ENCODE data around the gene KIF16B. TPM values are rescaled to one million over a fixed set of nuclear protein-coding genes. Genes with fewer than 3 reads are reported as not detected.

The KIF16B gene
- total RNA-seq, 1 donor from 2014 or later, result 19.0 TPM

- no peak for DNase-seq (ENCODE audit: low read depth)
- no peak for TF ChIP-seq CTCF (IDR thresholded peaks at IDR 0.05; ENCODE audit: insufficient read depth, low read length, severe bottlenecking)
- Histone ChIP-seq H3K4me3 (ENCODE audit: low read depth, low read length) (no peak overlapping the region), H3K27me3 (ENCODE audit: control insufficient read depth, insufficient read depth, low read length) (no peaks in the 10 kb centered on the region), H3K36me3 (ENCODE audit: control insufficient read depth, insufficient read depth, low read length) (no peaks in the 10 kb centered on the region)
- FAIRE-seq, result no peak
Measured at GRCh38 chr20:16258766-16259165, 314.5 kb downstream of the KIF16B start.

- FAIRE-seq (no peak), DNase-seq (ENCODE audit: low read depth) (no peak)
- H3K4me3 ChIP-seq (ENCODE audit: low read depth, low read length), result no peak overlapping the region
- H3K27me3 ChIP-seq (ENCODE audit: control insufficient read depth, insufficient read depth, low read length), result no peaks in the 10 kb centered on the region
- TF ChIP-seq CTCF (IDR thresholded peaks at IDR 0.05; ENCODE audit: insufficient read depth, low read length, severe bottlenecking), result no peak
- H3K36me3 ChIP-seq (ENCODE audit: control insufficient read depth, insufficient read depth, low read length), result no peaks in the 10 kb centered on the region
Measured at GRCh38 chr20:16257813-16258430, 315.3 kb downstream of the KIF16B start.

GRCh38 chr20:16257021-16257420 lies 316.2 kb downstream of the KIF16B start:
- Histone ChIP-seq H3K27me3 (ENCODE audit: control insufficient read depth, insufficient read depth, low read length) (no peaks in the 10 kb centered on the region), H3K36me3 (ENCODE audit: control insufficient read depth, insufficient read depth, low read length) (no peaks in the 10 kb centered on the region), H3K4me3 (ENCODE audit: low read depth, low read length) (no peak overlapping the region)
- no peak for FAIRE-seq
- TF ChIP-seq CTCF (IDR thresholded peaks at IDR 0.05; ENCODE audit: insufficient read depth, low read length, severe bottlenecking), result no peak
- DNase-seq (ENCODE audit: low read depth), result no peak

GRCh38 chr20:16246870-16247269 lies 326.4 kb downstream of the KIF16B start:
- Histone ChIP-seq H3K4me3 (ENCODE audit: low read depth, low read length) (no peak overlapping the region), H3K27me3 (ENCODE audit: control insufficient read depth, insufficient read depth, low read length) (no peaks in the 10 kb centered on the region), H3K36me3 (ENCODE audit: control insufficient read depth, insufficient read depth, low read length) (no peaks in the 10 kb centered on the region)
- TF ChIP-seq CTCF (IDR thresholded peaks at IDR 0.05; ENCODE audit: insufficient read depth, low read length, severe bottlenecking), result no peak
- FAIRE-seq (no peak), DNase-seq (ENCODE audit: low read depth) (no peak)

GRCh38 chr20:16246291-16246690 lies 327.0 kb downstream of the KIF16B start:
- H3K36me3 ChIP-seq (ENCODE audit: control insufficient read depth, insufficient read depth, low read length), result no peaks in the 10 kb centered on the region
- DNase-seq (ENCODE audit: low read depth) (no peak), FAIRE-seq (no peak)
- no peak overlapping the region for H3K4me3 ChIP-seq (ENCODE audit: low read depth, low read length)
- TF ChIP-seq CTCF (IDR thresholded peaks at IDR 0.05; ENCODE audit: insufficient read depth, low read length, severe bottlenecking), result no peak
- H3K27me3 ChIP-seq (ENCODE audit: control insufficient read depth, insufficient read depth, low read length), result no peaks in the 10 kb centered on the region

- Histone ChIP-seq H3K36me3 (ENCODE audit: control insufficient read depth, insufficient read depth, low read length) (no peaks in the 10 kb centered on the region), H3K4me3 (ENCODE audit: low read depth, low read length) (no peak overlapping the region), H3K27me3 (ENCODE audit: control insufficient read depth, insufficient read depth, low read length) (no peaks in the 10 kb centered on the region)
- no peak for DNase-seq (ENCODE audit: low read depth)
- no peak for TF ChIP-seq CTCF (IDR thresholded peaks at IDR 0.05; ENCODE audit: insufficient read depth, low read length, severe bottlenecking)
- FAIRE-seq, result no peak
Measured at GRCh38 chr20:16245879-16246278, 327.4 kb downstream of the KIF16B start.

Measured in bronchial epithelial cell (primary cell).